ENCODE results near the gene MARCHF7. TPM values are rescaled to one million over a fixed set of nuclear protein-coding genes. Genes with fewer than 3 reads are reported as not detected.
"Not testable (repeated sequence)": the region's sequence is repeated elsewhere in the genome, so short reads cannot be mapped to it uniquely, and the experiment has no call there.

MARCHF7 gene
- total RNA-seq, 1 donor from 2014 or later, result 78.7 TPM

GRCh38 chr2:159713631-159714246 is 1.4 kb downstream of the MARCHF7 start:
- peak; percentile 55 for TF ChIP-seq CTCF (IDR thresholded peaks at IDR 0.05)
- Mint-ChIP-seq H3K4me1 (ENCODE audit: low read depth) (peaks cover 58% of the 10 kb centered on the region), H3K36me3 (ENCODE audit: low read depth) (peaks cover 11% of the 10 kb centered on the region), H3K27me3 (ENCODE audit: low read depth) (no peaks in the 10 kb centered on the region), H3K4me3 (ENCODE audit: unreplicated experiment) (peak overlapping the region; percentile 99), H3K27ac (ENCODE audit: unreplicated experiment) (peak overlapping the region; percentile 100), H3K9me3 (ENCODE audit: low read depth) (no peaks in the 10 kb centered on the region)
- DNase-seq (ENCODE audit: low spot score), result no peak

- H3K4me3 Mint-ChIP-seq (ENCODE audit: unreplicated experiment), result peak overlapping the region; percentile 99
- DNase-seq (ENCODE audit: low spot score), result no peak
- H3K9me3 Mint-ChIP-seq (ENCODE audit: low read depth), result no peaks in the 10 kb centered on the region
- peaks cover 12% of the 10 kb centered on the region for H3K36me3 Mint-ChIP-seq (ENCODE audit: low read depth)
- H3K4me1 Mint-ChIP-seq (ENCODE audit: low read depth), result peaks cover 60% of the 10 kb centered on the region
- H3K27ac Mint-ChIP-seq (ENCODE audit: unreplicated experiment), result peak overlapping the region; percentile 100
- no peak for TF ChIP-seq CTCF (IDR thresholded peaks at IDR 0.05)
- no peaks in the 10 kb centered on the region for H3K27me3 Mint-ChIP-seq (ENCODE audit: low read depth)
Observed at GRCh38 chr2:159714247-159714930, 2.1 kb downstream of the MARCHF7 start.

GRCh38 chr2:159715451-159715850 is 3.1 kb downstream of the MARCHF7 start:
- Mint-ChIP-seq H3K9me3 (ENCODE audit: low read depth) (no peaks in the 10 kb centered on the region), H3K27ac (ENCODE audit: unreplicated experiment) (peak overlapping the region; percentile 100), H3K4me1 (ENCODE audit: low read depth) (peaks cover 66% of the 10 kb centered on the region), H3K27me3 (ENCODE audit: low read depth) (no peaks in the 10 kb centered on the region), H3K4me3 (ENCODE audit: unreplicated experiment) (no peak overlapping the region), H3K36me3 (ENCODE audit: low read depth) (peaks cover 18% of the 10 kb centered on the region)
- TF ChIP-seq CTCF (IDR thresholded peaks at IDR 0.05), result no peak
- no peak for DNase-seq (ENCODE audit: low spot score)

- H3K27ac Mint-ChIP-seq (ENCODE audit: unreplicated experiment), result peak overlapping the region; percentile 41
- H3K4me3 Mint-ChIP-seq (ENCODE audit: unreplicated experiment); DNase-seq (ENCODE audit: low spot score); H3K27me3 Mint-ChIP-seq (ENCODE audit: low read depth); H3K9me3 Mint-ChIP-seq (ENCODE audit: low read depth): not testable (repeated sequence)
- H3K36me3 Mint-ChIP-seq (ENCODE audit: low read depth), result peaks cover 19% of the 10 kb centered on the region
- peaks cover 61% of the 10 kb centered on the region for H3K4me1 Mint-ChIP-seq (ENCODE audit: low read depth)
Observed at GRCh38 chr2:159716409-159716808, 4.1 kb downstream of the MARCHF7 start.

- no peak for DNase-seq (ENCODE audit: low spot score)
Observed at GRCh38 chr2:159716857-159717256, 4.6 kb downstream of the MARCHF7 start.

More at GRCh38 chr2:159716857-159717256, 4.6 kb downstream of the MARCHF7 start:
- H3K4me1 Mint-ChIP-seq (ENCODE audit: low read depth), result peaks cover 62% of the 10 kb centered on the region
- peaks cover 19% of the 10 kb centered on the region for H3K36me3 Mint-ChIP-seq (ENCODE audit: low read depth)
- H3K27me3 Mint-ChIP-seq (ENCODE audit: low read depth), result no peaks in the 10 kb centered on the region
- no peaks in the 10 kb centered on the region for H3K9me3 Mint-ChIP-seq (ENCODE audit: low read depth)
- H3K4me3 Mint-ChIP-seq (ENCODE audit: unreplicated experiment), result no peak overlapping the region
- no peak for TF ChIP-seq CTCF (IDR thresholded peaks at IDR 0.05)
- no peak overlapping the region for H3K27ac Mint-ChIP-seq (ENCODE audit: unreplicated experiment)

All from chondrocyte (in vitro differentiated cells).